ENCODE data around the gene RCL1. TPM values are rescaled to one million over a fixed set of nuclear protein-coding genes. Genes with fewer than 3 reads are reported as not detected.

The RCL1 gene
- polyA plus RNA-seq, 3 donors: 2.2 to 3.0 (median 3.0) TPM

DNA sequence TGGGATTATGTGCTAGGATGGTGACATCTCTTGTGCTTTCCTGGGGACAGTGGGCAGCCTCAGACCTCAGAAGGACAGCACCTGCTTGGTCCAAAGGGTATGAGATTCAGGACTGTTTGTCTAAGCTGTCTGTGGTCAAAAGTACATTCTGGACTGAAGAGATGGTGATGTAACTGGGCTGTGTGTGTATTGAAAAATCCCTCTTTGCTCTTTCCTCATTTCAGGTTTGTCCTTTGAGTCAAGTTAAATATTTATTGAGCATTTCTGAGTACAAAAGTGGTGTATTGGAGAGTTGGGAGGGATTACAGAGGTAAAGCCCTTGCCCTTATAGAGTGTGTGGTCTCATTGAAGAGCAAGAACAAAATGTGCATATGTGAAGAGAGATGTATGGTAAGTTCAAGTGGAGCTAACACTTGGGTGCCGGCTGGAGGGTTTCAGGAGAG lies 46.7 kb downstream of the RCL1 start:
- H3K4me3 ChIP-seq (replicated peaks in 1 of 3; ENCODE audit: low read depth in 2 of 3, low read length in 3 of 3): no peak overlapping the region
- H3K4me1 ChIP-seq (ENCODE audit: control insufficient read depth in 1 of 2, insufficient read depth in 2 of 2, low read length in 2 of 2): no peaks in the 10 kb centered on the region
- Mint-ChIP-seq H3K27ac (no peak overlapping the region), H3K27me3 (ENCODE audit: low read depth in 3 of 3) (peaks cover 0 to 1% (median 0%) of the 10 kb centered on the region in 3 donors), H3K4me3 (no peak overlapping the region), H3K36me3 (peaks cover 17 to 28% of the 10 kb centered on the region in 2 donors), H3K9me3 (no peaks in the 10 kb centered on the region), H3K4me1 (peaks cover 5% of the 10 kb centered on the region)
- DNase-seq: no peak
- H4K20me1 ChIP-seq (ENCODE audit: insufficient read depth, low read length): no peaks in the 10 kb centered on the region
- TF ChIP-seq, protein P1, sequence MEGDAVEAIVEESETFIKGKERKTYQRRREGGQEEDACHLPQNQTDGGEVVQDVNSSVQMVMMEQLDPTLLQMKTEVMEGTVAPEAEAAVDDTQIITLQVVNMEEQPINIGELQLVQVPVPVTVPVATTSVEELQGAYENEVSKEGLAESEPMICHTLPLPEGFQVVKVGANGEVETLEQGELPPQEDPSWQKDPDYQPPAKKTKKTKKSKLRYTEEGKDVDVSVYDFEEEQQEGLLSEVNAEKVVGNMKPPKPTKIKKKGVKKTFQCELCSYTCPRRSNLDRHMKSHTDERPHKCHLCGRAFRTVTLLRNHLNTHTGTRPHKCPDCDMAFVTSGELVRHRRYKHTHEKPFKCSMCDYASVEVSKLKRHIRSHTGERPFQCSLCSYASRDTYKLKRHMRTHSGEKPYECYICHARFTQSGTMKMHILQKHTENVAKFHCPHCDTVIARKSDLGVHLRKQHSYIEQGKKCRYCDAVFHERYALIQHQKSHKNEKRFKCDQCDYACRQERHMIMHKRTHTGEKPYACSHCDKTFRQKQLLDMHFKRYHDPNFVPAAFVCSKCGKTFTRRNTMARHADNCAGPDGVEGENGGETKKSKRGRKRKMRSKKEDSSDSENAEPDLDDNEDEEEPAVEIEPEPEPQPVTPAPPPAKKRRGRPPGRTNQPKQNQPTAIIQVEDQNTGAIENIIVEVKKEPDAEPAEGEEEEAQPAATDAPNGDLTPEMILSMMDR (IDR thresholded peaks at IDR 0.05): no peak
- no peak overlapping the region for H3K9ac ChIP-seq (ENCODE audit: insufficient read depth, low read length, poor library complexity, severe bottlenecking)
- intact Hi-C loops (cut with micrococcal nuclease): no loop called here
- no peak overlapping the region for H3K4me2 ChIP-seq (replicated peaks; ENCODE audit: extremely low read depth, low read length, poor library complexity, severe bottlenecking)
- 92% methylated on average over 1 of the region's 1 CpG for WGBS (ENCODE audit: insufficient coverage)
- no peaks in the 10 kb centered on the region for H3K9me3 ChIP-seq (replicated peaks in 1 of 2; ENCODE audit: control insufficient read depth in 1 of 2, insufficient read depth in 1 of 2, low read length in 2 of 2)
- H3K79me2 ChIP-seq (ENCODE audit: insufficient read depth, low read length): no peaks in the 10 kb centered on the region
- no peak overlapping the region for H2AFZ ChIP-seq (ENCODE audit: insufficient read depth, low read depth, low read length, poor library complexity, severe bottlenecking)
- no peaks in the 10 kb centered on the region for H3K27me3 ChIP-seq (ENCODE audit: control insufficient read depth in 2 of 2, insufficient read depth in 2 of 2, low read length in 2 of 2)
- H3K27ac ChIP-seq (ENCODE audit: low read depth in 1 of 2, low read length in 2 of 2): no peak overlapping the region
- H3K36me3 ChIP-seq (replicated peaks in 1 of 2; ENCODE audit: control insufficient read depth in 1 of 2, insufficient read depth in 2 of 2, low read length in 2 of 2): peaks cover 5 to 15% of the 10 kb centered on the region in 2 donors

DNA sequence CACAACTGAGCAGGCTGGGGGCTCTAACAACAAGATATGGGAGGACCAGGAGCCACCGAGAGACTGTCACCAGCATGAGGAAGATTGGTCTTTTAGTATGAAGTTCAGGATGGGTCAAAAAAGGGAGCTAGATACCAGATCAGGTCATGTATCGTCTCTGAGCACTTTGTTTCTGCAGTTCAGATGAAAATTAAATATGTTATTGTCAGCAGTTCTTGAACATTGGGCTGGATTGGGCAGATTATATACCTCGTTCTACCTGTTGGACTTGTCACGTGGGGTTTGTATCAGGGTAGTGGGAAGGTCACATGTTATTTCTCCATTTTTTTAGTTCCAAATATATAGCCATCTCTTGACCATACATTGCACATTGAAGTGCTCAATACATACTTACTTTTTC lies 47.3 kb downstream of the RCL1 start:
- H3K79me2 ChIP-seq (ENCODE audit: insufficient read depth, low read length): no peaks in the 10 kb centered on the region
- DNase-seq: no peak
- Mint-ChIP-seq H3K9me3 (no peaks in the 10 kb centered on the region), H3K36me3 (peaks cover 22 to 33% of the 10 kb centered on the region in 2 donors), H3K4me1 (peaks cover 3% of the 10 kb centered on the region), H3K27me3 (ENCODE audit: low read depth in 3 of 3) (peaks cover 0 to 1% (median 0%) of the 10 kb centered on the region in 3 donors), H3K4me3 (no peak overlapping the region), H3K27ac (no peak overlapping the region)
- no peaks in the 10 kb centered on the region for H3K9me3 ChIP-seq (replicated peaks in 1 of 2; ENCODE audit: control insufficient read depth in 1 of 2, insufficient read depth in 1 of 2, low read length in 2 of 2)
- no peak overlapping the region for H3K4me3 ChIP-seq (replicated peaks in 1 of 3; ENCODE audit: low read depth in 2 of 3, low read length in 3 of 3)
- H3K27ac ChIP-seq (ENCODE audit: low read depth in 1 of 2, low read length in 2 of 2): no peak overlapping the region
- no peaks in the 10 kb centered on the region for H3K27me3 ChIP-seq (ENCODE audit: control insufficient read depth in 2 of 2, insufficient read depth in 2 of 2, low read length in 2 of 2)
- no peaks in the 10 kb centered on the region for H3K4me1 ChIP-seq (ENCODE audit: control insufficient read depth in 1 of 2, insufficient read depth in 2 of 2, low read length in 2 of 2)
- no peak overlapping the region for H3K4me2 ChIP-seq (replicated peaks; ENCODE audit: extremely low read depth, low read length, poor library complexity, severe bottlenecking)
- peaks cover 5 to 21% of the 10 kb centered on the region in 2 donors for H3K36me3 ChIP-seq (replicated peaks in 1 of 2; ENCODE audit: control insufficient read depth in 1 of 2, insufficient read depth in 2 of 2, low read length in 2 of 2)
- intact Hi-C loops (cut with micrococcal nuclease): no loop called here
- 91% methylated on average over 3 of the region's 4 CpGs for WGBS (ENCODE audit: insufficient coverage)
- no peak overlapping the region for H3K9ac ChIP-seq (ENCODE audit: insufficient read depth, low read length, poor library complexity, severe bottlenecking)
- H2AFZ ChIP-seq (ENCODE audit: insufficient read depth, low read depth, low read length, poor library complexity, severe bottlenecking): no peak overlapping the region
- TF ChIP-seq, protein P1 (IDR thresholded peaks at IDR 0.05): no peak
- no peaks in the 10 kb centered on the region for H4K20me1 ChIP-seq (ENCODE audit: insufficient read depth, low read length)
